AG08395 (cell line): ENCODE data around the gene SLC7A6OS.
"Not testable (repeated sequence)": the region's sequence is repeated elsewhere in the genome, so short reads cannot be mapped to it uniquely, and the experiment has no call there.

Experiments used
- DNase-seq: peaks from one replicate; pipeline ENCODE4 v3.0.0; 2012; ENCODE audit warnings: mixed read lengths, low spot score

SLC7A6OS gene

DNA sequence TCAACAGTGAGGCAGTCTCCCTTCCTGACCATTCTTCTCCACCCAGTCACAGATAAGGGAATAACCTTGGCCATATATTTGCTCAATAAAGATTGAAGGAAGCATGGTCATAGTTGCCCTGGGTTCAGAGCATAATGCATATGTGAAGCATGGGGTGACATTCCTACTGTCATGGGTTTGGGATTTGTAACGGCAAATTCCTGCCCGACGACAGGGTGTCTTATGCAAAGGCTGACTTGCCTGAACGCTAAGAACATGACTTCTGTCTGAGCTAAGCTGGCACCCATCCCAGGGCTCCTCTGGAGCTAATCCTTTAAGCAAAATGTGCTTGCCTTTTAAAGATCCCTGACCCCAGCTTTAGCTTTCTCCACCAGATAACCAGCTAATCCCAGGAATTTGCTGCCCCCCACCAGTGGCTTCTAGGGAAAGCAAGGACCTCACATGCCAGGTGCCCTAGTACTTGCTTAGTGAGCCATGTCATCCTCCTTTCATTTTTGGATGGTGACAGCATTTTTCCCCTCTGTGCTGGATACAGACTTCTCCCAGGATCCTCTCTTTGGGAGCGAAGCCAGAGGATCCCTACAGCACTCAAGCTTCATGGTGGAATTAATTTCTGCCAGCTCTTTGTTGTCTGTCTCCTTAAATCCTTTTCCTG is 11.7 kb downstream of the SLC7A6OS start:
- DNase-seq: peak; percentile 71

DNA sequence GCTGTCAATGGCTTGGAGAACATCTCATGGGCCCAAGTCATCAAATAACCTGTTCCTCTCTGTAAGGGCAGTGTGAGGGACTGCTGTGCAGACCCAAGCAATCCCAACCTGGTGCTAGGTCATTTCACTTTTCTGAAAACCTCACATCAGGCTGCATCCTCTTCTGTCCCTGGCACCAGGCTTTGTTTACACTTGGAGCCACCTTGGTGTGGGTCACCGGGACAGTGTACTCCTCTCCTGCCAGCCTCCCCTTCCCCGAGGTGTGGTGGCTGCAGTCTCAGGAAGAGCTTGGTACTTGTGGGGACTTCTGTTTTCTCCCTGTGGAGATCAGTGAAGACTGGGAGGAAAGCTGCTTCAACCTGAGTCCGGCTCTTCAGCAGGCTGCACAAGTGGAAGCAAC is 12.4 kb downstream of the SLC7A6OS start:
- no peak for DNase-seq

DNA sequence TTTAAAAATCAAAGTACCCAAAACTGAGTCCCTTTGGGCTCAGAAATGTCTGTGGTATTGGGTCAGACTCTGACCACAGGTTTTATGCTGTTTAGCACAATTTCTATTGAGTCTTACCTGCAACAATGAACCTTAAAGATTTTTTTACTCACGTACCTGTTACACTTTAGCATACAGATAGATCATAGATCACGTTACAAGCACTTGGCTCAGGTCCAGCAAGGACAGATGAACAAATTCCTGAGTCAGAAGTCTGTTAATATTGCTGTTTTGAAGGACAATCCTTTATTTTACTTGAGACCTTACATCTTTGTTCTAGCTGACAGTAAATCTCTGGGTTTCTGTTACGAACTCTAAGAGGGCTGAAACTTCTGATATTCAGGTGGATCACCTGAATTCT is 12.8 kb downstream of the SLC7A6OS start:
- no peak for DNase-seq

- DNase-seq: no peak
These were observed 14.1 kb downstream of the SLC7A6OS start for GRCh38 chr16:68296693-68297092.

DNA sequence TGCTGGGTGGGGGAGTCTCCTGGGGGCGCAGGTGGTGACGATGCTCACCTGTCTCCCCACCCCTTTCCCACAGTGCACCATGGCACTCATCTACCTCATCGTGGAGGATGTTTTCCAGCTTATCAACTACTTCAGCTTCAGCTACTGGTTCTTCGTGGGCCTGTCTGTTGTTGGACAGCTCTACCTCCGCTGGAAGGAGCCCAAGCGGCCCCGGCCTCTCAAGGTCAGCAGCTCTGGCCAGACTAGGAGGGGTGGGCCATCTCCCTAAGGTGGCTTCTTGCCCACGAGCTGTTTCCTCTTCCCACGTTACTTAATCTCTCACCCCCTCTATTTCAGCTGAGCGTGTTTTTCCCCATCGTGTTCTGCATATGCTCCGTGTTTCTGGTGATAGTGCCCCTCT is 14.5 kb downstream of the SLC7A6OS start:
- no peak for DNase-seq

DNA sequence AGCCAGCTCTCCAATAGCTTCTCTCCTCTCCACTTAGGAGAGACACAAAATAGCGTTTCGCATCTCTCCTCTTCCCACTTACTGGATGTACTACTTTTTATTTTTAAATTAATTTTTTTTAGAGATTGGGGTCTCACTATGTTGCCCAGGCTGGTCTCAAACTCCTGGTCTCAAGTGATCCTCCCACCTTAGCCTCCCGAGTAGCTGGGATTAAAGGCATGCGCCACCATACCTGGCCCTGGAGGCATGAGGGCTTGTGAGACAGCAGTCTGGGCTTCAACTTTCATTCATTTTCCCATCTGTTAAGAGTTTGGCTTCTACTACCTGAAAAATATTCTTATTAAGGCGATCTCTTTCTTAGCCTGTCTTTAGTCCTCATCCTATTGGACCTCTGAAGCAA is 18.3 kb downstream of the SLC7A6OS start:
- no peak for DNase-seq

GRCh38 chr16:68291227-68291626 is 19.5 kb downstream of the SLC7A6OS start:
- DNase-seq: no peak

- DNase-seq: no peak
These were observed 20.3 kb downstream of the SLC7A6OS start for GRCh38 chr16:68290450-68290849.

GRCh38 chr16:68289621-68290329 is 21.0 kb downstream of the SLC7A6OS start:
- peak; percentile 45 for DNase-seq

DNA sequence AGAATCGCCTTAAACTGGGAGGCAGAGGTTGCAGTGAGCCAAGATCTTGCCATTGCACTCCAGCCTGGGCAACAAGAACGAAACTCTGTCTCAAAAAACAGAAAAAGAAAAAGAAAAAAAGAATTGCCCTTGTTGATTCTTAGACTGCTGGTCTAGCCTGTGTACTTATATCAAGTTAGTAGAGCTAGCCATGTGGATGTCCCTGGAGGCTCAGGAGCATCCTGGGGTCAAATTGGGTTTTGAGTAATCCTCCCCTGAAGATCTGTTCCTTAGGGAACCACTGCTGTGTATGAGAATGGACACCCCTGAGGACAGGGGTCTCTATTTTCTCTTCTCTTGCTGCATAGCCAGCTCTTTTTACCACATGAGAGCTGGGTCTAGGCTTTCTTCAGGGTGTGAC is 21.5 kb downstream of the SLC7A6OS start:
- DNase-seq: no peak

DNA sequence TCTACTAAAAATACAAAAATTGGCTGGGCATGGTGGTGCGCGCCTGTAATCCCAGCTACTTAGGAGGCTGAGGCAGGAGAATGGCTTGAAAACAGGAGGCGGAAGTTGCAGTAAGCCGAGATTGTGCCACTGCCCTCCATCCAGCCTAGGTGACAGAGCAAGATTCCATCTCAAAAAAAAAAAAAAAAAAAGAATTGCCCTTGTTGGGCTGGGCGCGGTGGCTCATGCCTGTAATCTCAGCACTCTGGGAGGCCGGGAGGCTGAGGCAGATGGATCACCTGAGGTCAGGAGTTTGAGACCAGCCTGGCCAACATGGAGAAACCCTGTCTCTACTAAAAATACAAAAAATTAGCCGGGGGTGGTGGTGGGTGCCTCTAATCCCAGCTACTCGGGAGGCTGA is 21.9 kb downstream of the SLC7A6OS start:
- DNase-seq: not testable (repeated sequence)

DNA sequence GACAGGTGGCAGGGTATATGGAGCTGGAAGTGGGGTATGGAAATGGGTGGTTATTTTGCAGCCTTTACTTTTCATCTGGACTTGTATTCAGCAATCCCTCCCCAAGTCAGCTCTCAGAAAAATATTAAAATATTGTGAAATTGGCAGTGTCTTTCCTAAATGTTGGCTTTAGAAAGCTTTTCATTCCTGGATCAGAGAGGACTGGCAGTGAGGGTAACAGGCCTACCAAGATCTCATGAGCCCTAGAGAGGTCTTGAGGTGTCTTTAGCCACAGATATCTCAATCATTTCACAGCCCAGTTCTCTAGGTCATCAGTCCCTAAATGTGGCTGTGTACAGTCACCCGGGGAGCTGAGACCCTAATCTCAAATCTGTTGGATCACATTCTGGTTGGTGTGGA is 22.5 kb downstream of the SLC7A6OS start:
- DNase-seq: no peak

- peak; percentile 95 for DNase-seq
These were observed 23.2 kb downstream of the SLC7A6OS start for GRCh38 chr16:68287276-68288251.

GRCh38 chr16:68286153-68287074 is 24.3 kb downstream of the SLC7A6OS start:
- no peak for DNase-seq

GRCh38 chr16:68285683-68286082 is 25.1 kb downstream of the SLC7A6OS start:
- DNase-seq: no peak

- DNase-seq: no peak
These were observed 25.9 kb downstream of the SLC7A6OS start for GRCh38 chr16:68284847-68285246.

DNA sequence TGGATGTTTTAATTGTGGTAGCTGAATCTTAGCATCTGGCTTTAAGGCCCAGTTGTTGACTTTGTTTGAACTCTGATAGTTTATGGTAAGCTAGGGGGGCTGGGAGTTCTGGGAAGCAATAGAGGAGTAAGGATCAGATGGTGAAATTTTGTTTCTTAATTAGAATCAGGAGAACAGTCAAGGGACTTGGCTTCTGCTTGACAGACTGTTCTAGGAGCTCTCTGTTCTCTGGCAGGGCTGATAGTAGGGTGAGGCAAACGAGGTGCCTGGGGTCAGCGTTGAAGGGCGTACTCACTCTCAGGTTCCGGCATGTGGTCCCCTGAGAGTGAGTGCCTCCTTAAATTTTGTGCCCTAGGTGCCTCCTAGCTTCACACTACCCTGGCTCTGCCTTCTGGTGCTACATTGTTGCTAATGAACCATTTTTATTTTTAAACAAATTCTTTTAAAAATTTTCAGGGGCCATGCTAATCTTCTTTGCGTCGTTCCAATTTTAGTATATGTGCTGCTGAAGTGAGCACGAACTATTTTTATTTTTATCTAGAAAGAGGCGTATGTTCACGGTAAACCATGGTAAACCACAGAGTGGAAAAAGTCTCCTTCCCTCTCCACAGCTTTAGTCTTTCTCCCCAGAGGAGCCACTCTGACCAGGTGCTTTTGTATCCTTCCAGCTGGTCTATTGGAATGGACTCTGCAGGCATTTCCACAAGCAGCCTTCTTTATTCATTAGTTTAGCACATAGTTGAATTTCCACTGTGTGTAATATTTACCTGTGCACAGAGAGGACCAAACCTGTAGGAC is 26.7 kb downstream of the SLC7A6OS start:
- peak; percentile 31 for DNase-seq

DNA sequence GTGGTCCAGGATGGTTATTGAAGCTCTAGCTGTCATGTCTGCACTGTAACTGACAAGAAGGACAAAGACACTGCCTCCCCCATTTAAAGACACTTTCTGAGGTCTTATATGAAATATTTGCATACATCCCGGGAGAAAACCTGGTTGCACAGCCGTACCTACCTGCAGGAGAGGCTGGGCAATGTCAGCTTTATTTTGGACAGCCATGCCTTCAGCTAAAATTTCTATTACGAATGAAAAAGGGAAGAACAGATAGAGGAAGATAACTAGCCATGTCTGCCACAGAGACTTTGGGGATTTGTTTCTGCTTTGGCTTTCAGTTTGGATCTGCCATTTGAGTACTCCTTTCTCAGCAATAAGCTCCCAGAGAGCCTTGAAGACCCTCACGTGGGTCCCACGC is 27.4 kb downstream of the SLC7A6OS start:
- DNase-seq: no peak

GRCh38 chr16:68282064-68282452 is 28.7 kb downstream of the SLC7A6OS start:
- DNase-seq: no peak

DNA sequence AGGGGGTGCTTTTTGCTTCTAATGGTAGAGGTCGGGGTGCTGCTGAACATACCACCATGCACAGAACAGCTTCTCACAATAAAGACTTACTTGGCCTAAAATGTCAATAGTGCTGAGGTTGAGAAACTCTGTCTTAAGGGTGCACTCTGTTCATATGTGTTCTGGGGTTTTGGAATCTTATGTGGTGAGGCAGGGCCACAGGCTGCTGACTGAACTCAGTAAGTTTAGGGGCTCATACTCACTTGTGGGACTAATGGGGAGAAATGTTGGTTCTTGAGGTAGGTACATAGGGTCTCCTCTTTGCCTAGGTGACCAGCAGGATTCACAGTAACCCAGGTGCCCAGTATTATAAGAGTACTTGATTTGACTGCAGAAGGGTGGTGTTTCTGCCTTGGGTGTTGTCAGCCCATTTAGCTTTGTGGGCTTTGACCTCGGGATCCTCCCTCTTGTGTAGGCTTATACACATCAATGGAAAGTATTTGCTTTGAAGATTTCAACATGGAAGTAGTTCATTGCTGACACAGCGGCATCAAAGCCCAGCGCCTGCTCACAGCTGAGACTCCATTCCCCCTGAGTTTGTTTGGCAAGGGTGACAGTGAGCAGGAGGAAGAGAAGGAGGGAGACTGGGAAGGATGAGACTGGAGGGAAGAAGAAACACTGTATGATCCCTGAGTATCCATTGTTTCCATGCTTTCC is 29.2 kb downstream of the SLC7A6OS start:
- no peak for DNase-seq
